Erythroblast (primary cell): ENCODE data around the gene NNAT.

ENCODE experiments used
- GATA1 ChIP-seq: IDR thresholded peaks from 2 replicates; pipeline ENCODE4 v1.6.1; 2011; ENCODE audit warnings: low read depth, mild to moderate bottlenecking, control low read depth, low read length, moderate library complexity
- POLR2A ChIP-seq: IDR thresholded peaks from 2 replicates; pipeline ENCODE4 v1.6.1; 2011; ENCODE audit warnings: mild to moderate bottlenecking, low read length

DNA sequence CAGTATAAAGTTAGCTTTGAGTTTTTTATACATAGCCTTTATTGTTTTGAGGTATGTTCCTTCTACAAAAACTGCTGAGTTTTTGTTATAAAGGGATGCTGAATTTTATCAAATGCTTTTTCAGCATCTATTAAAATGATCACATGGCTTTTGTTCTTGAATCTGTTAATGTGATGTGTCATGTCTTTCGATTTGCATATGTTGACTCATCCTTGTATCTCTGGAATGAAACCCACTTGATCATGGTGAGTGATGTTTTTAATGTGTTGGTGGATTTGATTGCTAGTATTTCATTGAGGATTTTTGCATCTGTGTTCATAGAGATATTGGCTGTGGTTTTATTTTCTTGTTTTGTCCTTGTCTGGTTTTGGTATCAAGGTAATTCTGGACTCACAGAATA is 31.4 kb downstream of the NNAT start:
- TF ChIP-seq POLR2A: no peak
- no peak for TF ChIP-seq GATA1
